Heart left ventricle (tissue), 13 donors: ENCODE data around the gene JUP.

ENCODE experiments used
- CTCF ChIP-seq, 12 donors: fragments of 200-600 bp; sonication (generic) in 4 of 12; IDR thresholded peaks; one replicate each; pipeline versions ENCODE4 v1.5.0 to v1.8.0; 2018 to 2022; ENCODE audit warnings: antibody characterized with exemption in 12 of 12, mild to moderate bottlenecking in 5 of 12
- POLR2A ChIP-seq, 2 donors: fragments of 450-650 bp; IDR thresholded peaks; one replicate each; pipeline ENCODE4 v1.6.1; 2017; ENCODE audit warnings: antibody characterized with exemption in 2 of 2, mild to moderate bottlenecking in 2 of 2, moderate library complexity in 2 of 2
- donor health status: ischemic (EF 13 %, LVEDD 7.1; RV severe dilation, severe dysfunction).
- donor health status: DM: no; HTN: yes; CAD: no.
- donor health status: DM: no; HTN: no; CAD: no.
- donor health status: ischemic (EF 25% LVEDD 6.9; RV normal size, moderate dysfunction).
- donor health status: ischemic (EF 25% LVEDD 5.7; RV mildly dilated, moderate dysfunction).
- donor health status: ischemic (EF 35%, LVEDD 5.7; RV mildly dilated, moderate dysfunction).
- donor health status: nonischemic (EF 11% LVEDD 7.7; RV severe dilation, severe dysfunction).
- donor health status: DM: yes; HTN: yes; CAD: no.
- donor health status: PGD.
- donor health status: ischemic (EF 29% LVEDD 5.4; RV normal size, mild dysfunction).
- donor health status: nonischemic (EF 23%, LVEDD 6.1; RV moderate dilation, normal function).

DNA sequence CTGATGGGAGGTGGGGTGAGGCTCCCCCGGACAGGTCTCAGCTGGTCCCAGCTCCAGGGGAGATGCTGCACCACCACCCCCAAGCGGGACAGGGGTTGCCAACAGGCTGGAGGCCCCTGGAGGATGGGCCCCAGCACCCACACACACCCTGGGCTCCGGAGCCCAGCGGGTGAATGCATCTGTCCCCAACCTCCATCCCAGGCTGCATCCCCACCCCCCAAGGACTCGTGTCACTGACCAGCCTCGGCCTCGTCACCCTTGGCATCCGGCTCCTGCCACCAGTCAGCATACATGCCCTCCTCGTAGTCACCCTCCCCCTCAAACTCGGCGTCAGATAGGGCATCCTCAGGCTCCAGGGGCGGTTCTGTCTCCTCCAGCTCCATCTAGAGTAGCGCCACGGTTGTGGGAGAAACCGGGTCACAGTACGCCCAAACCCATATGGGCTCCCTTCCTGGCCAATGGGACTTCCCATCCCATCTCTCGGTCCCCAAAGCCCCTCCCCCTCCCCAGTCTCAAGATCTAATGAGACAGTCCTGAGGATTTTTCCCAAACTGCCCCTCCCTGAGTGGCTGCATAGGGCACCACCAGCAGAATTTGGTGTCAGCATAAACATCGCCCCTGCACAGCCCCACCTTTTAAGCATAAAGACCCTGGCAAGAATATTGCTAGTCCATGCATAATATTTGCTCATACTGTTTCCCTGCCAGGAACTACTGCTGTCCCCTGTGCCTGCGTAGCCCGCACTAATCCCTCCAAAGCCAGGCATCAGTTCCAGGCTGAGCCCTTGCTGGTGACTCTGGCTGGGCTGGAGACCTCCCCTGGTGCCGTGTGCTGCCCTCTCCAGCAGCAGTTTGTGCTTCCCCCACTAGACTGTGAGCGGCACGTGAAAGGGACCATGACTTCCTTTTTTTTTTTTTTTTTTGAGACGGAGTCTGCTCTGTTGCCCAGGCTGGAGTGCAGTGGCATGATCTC is 16.8 kb upstream of the JUP start:
- no peak for TF ChIP-seq CTCF (IDR thresholded peaks at IDR 0.05)
- TF ChIP-seq POLR2A (IDR thresholded peaks at IDR 0.05) = no peak
